CD14-positive monocyte (primary cell): ENCODE results near the gene CNTN2. TPM values are rescaled to one million over a fixed set of nuclear protein-coding genes. Genes with fewer than 3 reads are reported as not detected.

ENCODE experiments used
- DNase-seq, 3 donors: peaks; one replicate each; pipeline ENCODE4 v3.0.0-alpha.2; 2011 to 2022
- H2AFZ ChIP-seq: 2 replicates; pipeline ENCODE4 v1.6.0; 2012; ENCODE audit warnings: mild to moderate bottlenecking, low read depth, low read length, inconsistent platforms; ENCODE audit not compliant: insufficient read depth, poor library complexity, severe bottlenecking
- H3K27ac ChIP-seq, 2 donors: 1 replicate in 1 of 2; 2 replicates in 1 of 2; pipeline ENCODE4 v1.5.1; 2012 to 2013; ENCODE audit warnings: low read length in 2 of 2, control low read depth in 1 of 2, inconsistent platforms in 1 of 2, low read depth in 1 of 2, mild to moderate bottlenecking in 1 of 2
- H3K27me3 ChIP-seq, 2 donors: one replicate each; pipeline versions ENCODE4 v1.6.0 to v1.6.1; 2011 to 2013; ENCODE audit warnings: low read length in 2 of 2; ENCODE audit not compliant: control insufficient read depth in 2 of 2, insufficient read depth in 2 of 2
- H3K36me3 ChIP-seq, 2 donors: replicated peaks in 1 of 2; 1 replicate in 1 of 2; 2 replicates in 1 of 2; pipeline versions ENCODE4 v1.5.1 to v1.6.1; 2012 to 2013; ENCODE audit warnings: low read length in 2 of 2, control low read depth in 1 of 2, inconsistent platforms in 1 of 2, mild to moderate bottlenecking in 1 of 2; ENCODE audit not compliant: insufficient read depth in 2 of 2, control insufficient read depth in 1 of 2
- H3K4me1 ChIP-seq, 2 donors: 1 replicate in 1 of 2; 2 replicates in 1 of 2; pipeline versions ENCODE4 v1.5.1 to v1.6.1; 2012 to 2013; ENCODE audit warnings: low read length in 2 of 2, control low read depth in 1 of 2, inconsistent platforms in 1 of 2, mild to moderate bottlenecking in 1 of 2, moderate library complexity in 1 of 2; ENCODE audit not compliant: insufficient read depth in 2 of 2, control insufficient read depth in 1 of 2
- H3K4me2 ChIP-seq: replicated peaks from 2 replicates; pipeline ENCODE3; 2012; ENCODE audit warnings: low read length, moderate library complexity, mild to moderate bottlenecking; ENCODE audit not compliant: poor library complexity, severe bottlenecking; ENCODE audit errors: extremely low read depth
- H3K4me3 ChIP-seq, 3 experiments: fragments of 200-600 bp in 1 of 3; sonication (generic) in 1 of 3; replicated peaks in 1 of 3; 1 replicate in 2 of 3; 2 replicates in 1 of 3; pipeline ENCODE4 v1.5.1; 2011 to 2013; ENCODE audit warnings: low read length in 3 of 3, mild to moderate bottlenecking in 3 of 3, control low read depth in 2 of 3, low read depth in 2 of 3, inconsistent platforms in 1 of 3, moderate library complexity in 1 of 3
- H3K79me2 ChIP-seq: 2 replicates; pipeline ENCODE4 v1.6.0; 2012; ENCODE audit warnings: mild to moderate bottlenecking, control low read depth, inconsistent platforms, low read length, moderate library complexity; ENCODE audit not compliant: insufficient read depth
- H3K9ac ChIP-seq: 2 replicates; pipeline ENCODE4 v1.6.0; 2017; ENCODE audit warnings: low read length, mild to moderate bottlenecking; ENCODE audit not compliant: insufficient read depth, poor library complexity, severe bottlenecking
- H3K9me3 ChIP-seq, 2 donors: replicated peaks in 1 of 2; 1 replicate in 1 of 2; 2 replicates in 1 of 2; pipeline versions ENCODE4 v1.5.1 to v1.6.1; 2012 to 2013; ENCODE audit warnings: low read length in 2 of 2, control low read depth in 1 of 2; ENCODE audit not compliant: control insufficient read depth in 1 of 2, insufficient read depth in 1 of 2
- H4K20me1 ChIP-seq: 2 replicates; pipeline ENCODE4 v1.6.0; 2012; ENCODE audit warnings: mild to moderate bottlenecking, low read length, control low read depth, moderate library complexity; ENCODE audit not compliant: insufficient read depth
- H3K27ac Mint-ChIP-seq, 7 donors: one replicate each; pipeline ENCODE4 v1.8.0; 2020; ENCODE audit warnings: mild to moderate bottlenecking in 7 of 7, mixed read lengths in 7 of 7, moderate library complexity in 6 of 7, inconsistent platforms in 2 of 7
- H3K27me3 Mint-ChIP-seq, 3 donors: one replicate each; pipeline ENCODE4 v1.8.0; 2021 to 2022; ENCODE audit warnings: low read depth in 3 of 3, mild to moderate bottlenecking in 3 of 3, mixed read lengths in 3 of 3, moderate library complexity in 3 of 3, inconsistent platforms in 1 of 3
- H3K36me3 Mint-ChIP-seq, 2 donors: one replicate each; pipeline ENCODE4 v1.8.0; 2020; ENCODE audit warnings: mixed read lengths in 2 of 2, inconsistent platforms in 1 of 2, mild to moderate bottlenecking in 1 of 2
- H3K4me1 Mint-ChIP-seq: one replicate; pipeline ENCODE4 v1.8.0; 2020; ENCODE audit warnings: mild to moderate bottlenecking, mixed read lengths
- H3K4me3 Mint-ChIP-seq, 2 donors: one replicate each; pipeline ENCODE4 v1.8.0; 2020; ENCODE audit warnings: mild to moderate bottlenecking in 2 of 2, mixed read lengths in 2 of 2, moderate library complexity in 1 of 2
- H3K9me3 Mint-ChIP-seq, 7 donors: one replicate each; pipeline ENCODE4 v1.8.0; 2020 to 2022; ENCODE audit warnings: mixed read lengths in 7 of 7, mild to moderate bottlenecking in 6 of 7, moderate library complexity in 6 of 7, inconsistent platforms in 2 of 7
- CTCF ChIP-seq: fragments of 200-600 bp; IDR thresholded peaks from one replicate; pipeline ENCODE4 v1.8.0; 2022; ENCODE audit warnings: antibody characterized with exemption, mild to moderate bottlenecking
- WGBS: methylation state at CpG from one replicate; pipeline ENCODE4 v1.1.5; 2013; ENCODE audit warnings: missing lambda C conversion rate; ENCODE audit not compliant: insufficient coverage; 5-methylcytosine and 5-hydroxymethylcytosine counted together
- intact Hi-C, 2 donors: fragments of 100-400 bp; cut with micrococcal nuclease; formaldehyde crosslinking; loops; one replicate each; pipeline versions ENCODE4 v1.15.0 to v1.15.1; 2023
- polyA plus RNA-seq, 3 donors: library from polyadenylated mRNA; depleted of rRNA in 1 of 3; unstranded in 2 of 3; stranded (reverse) in 1 of 3; fragments of 300-500 nt in 2 of 3; fragments of >200 nt in 1 of 3; fragmentation: Illumina TruSeq in 2 of 3; gene quantifications; 1 replicate in 2 of 3; 2 replicates in 1 of 3; pipeline ENCODE4 v1.2.3, GENCODE V29; 2012 to 2021

CNTN2 gene
- polyA plus RNA-seq, 3 donors, result not detected

- H3K4me2 ChIP-seq, result no peak overlapping the region
- no peak overlapping the region for H2AFZ ChIP-seq
- Mint-ChIP-seq H3K27me3 (peaks cover 2 to 4% (median 2%) of the 10 kb centered on the region in 3 donors), H3K36me3 (no peaks in the 10 kb centered on the region), H3K4me1 (peaks cover 3% of the 10 kb centered on the region), H3K4me3 (no peak overlapping the region), H3K27ac (no peak overlapping the region), H3K9me3 (no peaks in the 10 kb centered on the region)
- H3K9ac ChIP-seq, result no peak overlapping the region
- no peak overlapping the region for H3K4me3 ChIP-seq
- no peaks in the 10 kb centered on the region for H3K4me1 ChIP-seq
- H3K79me2 ChIP-seq, result no peaks in the 10 kb centered on the region
- no peak overlapping the region for H3K27ac ChIP-seq
- no peak for DNase-seq
- H3K9me3 ChIP-seq, result no peaks in the 10 kb centered on the region
- no peaks in the 10 kb centered on the region for H4K20me1 ChIP-seq
- WGBS, result 100% methylated on average over 8 of the region's 12 CpGs
- intact Hi-C loops, result no loop called here
- no peaks in the 10 kb centered on the region for H3K27me3 ChIP-seq
- H3K36me3 ChIP-seq, result no peaks in the 10 kb centered on the region
- no peak for TF ChIP-seq CTCF
Observed at GRCh38 chr1:205009670-205010069, 33.3 kb upstream of the CNTN2 start.

- no peak overlapping the region for H3K27ac ChIP-seq
- H3K4me3 ChIP-seq, result no peak overlapping the region
- no peaks in the 10 kb centered on the region for H3K4me1 ChIP-seq
- H3K9me3 ChIP-seq, result no peaks in the 10 kb centered on the region
- peaks cover 6% of the 10 kb centered on the region for H3K4me1 Mint-ChIP-seq
- peaks cover 0 to 2% (median 0%) of the 10 kb centered on the region in 7 donors for H3K9me3 Mint-ChIP-seq
- H3K27me3 ChIP-seq, result no peaks in the 10 kb centered on the region
- no peak overlapping the region for H2AFZ ChIP-seq
- no peaks in the 10 kb centered on the region for H3K36me3 Mint-ChIP-seq
- no peak overlapping the region for H3K4me3 Mint-ChIP-seq
- H3K4me2 ChIP-seq, result no peak overlapping the region
- H4K20me1 ChIP-seq, result no peaks in the 10 kb centered on the region
- no peaks in the 10 kb centered on the region for H3K79me2 ChIP-seq
- H3K27me3 Mint-ChIP-seq, result peaks cover 2 to 4% (median 2%) of the 10 kb centered on the region in 3 donors
- H3K9ac ChIP-seq, result no peak overlapping the region
- intact Hi-C loops, result no loop called here
- WGBS, result 81% methylated on average over 10 of the region's 13 CpGs
- no peak for TF ChIP-seq CTCF
- H3K27ac Mint-ChIP-seq, result no peak overlapping the region
- H3K36me3 ChIP-seq, result no peaks in the 10 kb centered on the region
- DNase-seq, result no peak
Observed at GRCh38 chr1:205012391-205013140, 30.4 kb upstream of the CNTN2 start.
